H9 (cell line): ENCODE results near the gene OR5K2. TPM values are rescaled to one million over a fixed set of nuclear protein-coding genes. Genes with fewer than 3 reads are reported as not detected.

Source experiments
- DNase-seq: peaks from one replicate; pipeline ENCODE4 v3.0.0-alpha.2; 2017
- H2AFZ ChIP-seq: one replicate; pipeline ENCODE4 v1.6.1; 2013; ENCODE audit warnings: mild to moderate bottlenecking, low read length, control low read depth, moderate library complexity
- H2AK5ac ChIP-seq: 2 replicates; pipeline ENCODE4 v1.6.1; 2013; ENCODE audit warnings: low read length, control low read depth, mixed read lengths; ENCODE audit not compliant: insufficient read length
- H2BK120ac ChIP-seq: one replicate; pipeline ENCODE4 v1.6.1; 2013; ENCODE audit warnings: low read depth, mild to moderate bottlenecking, low read length, control low read depth, inconsistent platforms; ENCODE audit not compliant: poor library complexity, severe bottlenecking
- H2BK12ac ChIP-seq: 2 replicates; pipeline ENCODE4 v1.6.1; 2013; ENCODE audit warnings: low read length, control low read depth, mixed read lengths, low read depth; ENCODE audit not compliant: insufficient read length
- H2BK15ac ChIP-seq: 2 replicates; pipeline ENCODE4 v1.6.1; 2013; ENCODE audit warnings: low read depth, low read length, control low read depth
- H2BK20ac ChIP-seq: one replicate; pipeline ENCODE4 v1.6.1; 2013; ENCODE audit warnings: low read depth, mild to moderate bottlenecking, low read length, control low read depth, inconsistent platforms; ENCODE audit not compliant: poor library complexity, severe bottlenecking
- H2BK5ac ChIP-seq: 2 replicates; pipeline ENCODE4 v1.6.1; 2013; ENCODE audit warnings: low read length, control low read depth, mixed read lengths; ENCODE audit not compliant: insufficient read length
- H3K14ac ChIP-seq: 2 replicates; pipeline ENCODE4 v1.6.1; 2013; ENCODE audit warnings: low read length, control low read depth; ENCODE audit not compliant: insufficient read depth
- H3K18ac ChIP-seq: 2 replicates; pipeline ENCODE4 v1.6.1; 2013; ENCODE audit warnings: low read depth, mild to moderate bottlenecking, mixed read lengths, low read length, control low read depth; ENCODE audit not compliant: insufficient read length
- H3K23ac ChIP-seq: 2 replicates; pipeline ENCODE4 v1.6.1; 2013; ENCODE audit warnings: low read length, control low read depth, mixed read lengths, low read depth; ENCODE audit not compliant: insufficient read length
- H3K23me2 ChIP-seq: 2 replicates; pipeline ENCODE4 v1.6.1; 2013; ENCODE audit warnings: low read depth, mild to moderate bottlenecking, mixed read lengths, low read length, control low read depth; ENCODE audit not compliant: insufficient read length, poor library complexity, severe bottlenecking
- H3K27ac ChIP-seq: 2 replicates; pipeline ENCODE4 v1.5.1; 2013; ENCODE audit warnings: low read length, control low read depth, mixed read lengths, low read depth; ENCODE audit not compliant: insufficient read length
- H3K27me3 ChIP-seq: 2 replicates; pipeline ENCODE4 v1.6.1; 2013; ENCODE audit warnings: low read length, control low read depth, inconsistent platforms; ENCODE audit not compliant: insufficient read depth
- H3K4ac ChIP-seq: 2 replicates; pipeline ENCODE4 v1.6.1; 2013; ENCODE audit warnings: low read depth, mild to moderate bottlenecking, control low read depth, inconsistent platforms, low read length, moderate library complexity
- H3K4me1 ChIP-seq: 2 replicates; pipeline ENCODE4 v1.6.1; 2013; ENCODE audit warnings: low read length, control low read depth, inconsistent platforms; ENCODE audit not compliant: insufficient read depth
- H3K4me2 ChIP-seq: 2 replicates; pipeline ENCODE4 v1.6.1; 2013; ENCODE audit warnings: low read length, control low read depth, mixed read lengths; ENCODE audit not compliant: insufficient read length, insufficient read depth
- H3K56ac ChIP-seq: 2 replicates; pipeline ENCODE4 v1.6.1; 2013; ENCODE audit warnings: low read depth, mild to moderate bottlenecking, mixed read lengths, low read length, control low read depth; ENCODE audit not compliant: insufficient read length
- H3K79me1 ChIP-seq: 2 replicates; pipeline ENCODE4 v1.6.1; 2013; ENCODE audit warnings: low read depth, mild to moderate bottlenecking, moderate library complexity, low read length, control low read depth, inconsistent platforms; ENCODE audit not compliant: insufficient read depth, poor library complexity, severe bottlenecking
- H3K79me2 ChIP-seq: 2 replicates; pipeline ENCODE4 v1.6.1; 2013; ENCODE audit warnings: low read length, control low read depth, inconsistent platforms; ENCODE audit not compliant: insufficient read depth
- H3K9ac ChIP-seq: 2 replicates; pipeline ENCODE4 v1.6.1; 2013; ENCODE audit warnings: low read length, control low read depth, mixed read lengths; ENCODE audit not compliant: insufficient read length; ENCODE audit errors: extremely low read depth
- H3K9me3 ChIP-seq: one replicate; pipeline ENCODE4 v1.6.1; 2013; ENCODE audit warnings: low read depth, low read length, inconsistent platforms; ENCODE audit not compliant: control insufficient read depth
- H3T11ph ChIP-seq: one replicate; pipeline ENCODE4 v1.6.1; 2013; ENCODE audit warnings: mild to moderate bottlenecking, low read length, control low read depth, inconsistent platforms
- H4K20me1 ChIP-seq: one replicate; pipeline ENCODE4 v1.6.1; 2013; ENCODE audit not compliant: control insufficient read depth, insufficient read length, insufficient read depth
- H4K5ac ChIP-seq: 2 replicates; pipeline ENCODE4 v1.6.1; 2013; ENCODE audit warnings: low read depth, mild to moderate bottlenecking, mixed read lengths, low read length, control low read depth; ENCODE audit not compliant: insufficient read length
- H4K8ac ChIP-seq: replicated peaks from 2 replicates; pipeline ENCODE4 v1.6.1; 2013; ENCODE audit warnings: low read length, control low read depth, mixed read lengths, low read depth; ENCODE audit not compliant: insufficient read length
- H4K91ac ChIP-seq: 2 replicates; pipeline ENCODE4 v1.6.1; 2013; ENCODE audit warnings: low read depth, mild to moderate bottlenecking, moderate library complexity, mixed read lengths, low read length, control low read depth; ENCODE audit not compliant: insufficient read length
- H3K27ac Mint-ChIP-seq, 3 experiments: 2 replicates in 2 of 3; 3 replicates in 1 of 3; pipeline ENCODE4 v1.8.0; 2020 to 2021; ENCODE audit warnings: mixed read lengths in 3 of 3, mild to moderate bottlenecking in 1 of 3, moderate library complexity in 1 of 3
- H3K27me3 Mint-ChIP-seq: 2 replicates; pipeline ENCODE4 v1.8.0; 2021; ENCODE audit warnings: low read depth, mild to moderate bottlenecking, moderate library complexity, mixed read lengths
- H3K36me3 Mint-ChIP-seq, 3 experiments: 2 replicates in 2 of 3; 3 replicates in 1 of 3; pipeline ENCODE4 v1.8.0; 2020 to 2021; ENCODE audit warnings: low read depth in 3 of 3, mixed read lengths in 3 of 3; ENCODE audit not compliant: insufficient read depth in 1 of 3
- H3K4me1 Mint-ChIP-seq, 2 experiments: 2 replicates each; pipeline ENCODE4 v1.8.0; 2020; ENCODE audit warnings: mixed read lengths in 2 of 2
- H3K4me3 Mint-ChIP-seq, 2 experiments: 2 replicates in 1 of 2; 3 replicates in 1 of 2; pipeline ENCODE4 v1.8.0; 2020 to 2021; ENCODE audit warnings: mild to moderate bottlenecking in 2 of 2, mixed read lengths in 2 of 2, moderate library complexity in 1 of 2
- H3K9me3 Mint-ChIP-seq, 2 experiments: 2 replicates in 1 of 2; 3 replicates in 1 of 2; pipeline ENCODE4 v1.8.0; 2020; ENCODE audit warnings: mild to moderate bottlenecking in 2 of 2, mixed read lengths in 2 of 2, moderate library complexity in 1 of 2
- CTCF ChIP-seq: fragments of 200-600 bp; sonication (generic); conservative IDR thresholded peaks from 3 replicates; pipeline ENCODE4 v1.8.0; 2021; ENCODE audit warnings: antibody characterized with exemption, mild to moderate bottlenecking
- WGBS: extraction: QIAGEN DNeasy Blood & Tissue Kit; methylation state at CpG from one replicate; pipeline ENCODE4 v1.1.7; 2013; ENCODE audit warnings: missing lambda C conversion rate, low lambda C conversion rate, mixed read lengths; ENCODE audit not compliant: insufficient read length; ENCODE audit errors: extremely low coverage; 5-methylcytosine and 5-hydroxymethylcytosine counted together
- total RNA-seq: library from RNA; stranded (reverse); gene quantifications from 2 replicates; pipeline ENCODE4 v1.2.1, GENCODE V29; 2021

The OR5K2 gene
- total RNA-seq, 1 experiment from 2014 or later: not detected

- Histone ChIP-seq H2BK12ac (no peak overlapping the region), H3K23ac (no peak overlapping the region), H2AFZ (no peak overlapping the region), H3K4me1 (no peaks in the 10 kb centered on the region; the same call in 1 of the 2 replicates), H2BK15ac (no peak overlapping the region), H3K9ac (no peak overlapping the region), H3K27ac (no peak overlapping the region), H3K18ac (no peak overlapping the region), H2BK5ac (no peak overlapping the region), H3K27me3 (no peaks in the 10 kb centered on the region), H4K20me1 (no peaks in the 10 kb centered on the region), H3K79me2 (peaks cover 8% of the 10 kb centered on the region; the same call in 1 of the 2 replicates), H3K4ac (no peak overlapping the region), H3T11ph (no peak overlapping the region), H2BK20ac (no peak overlapping the region), H2AK5ac (no peak overlapping the region), H3K79me1 (no peaks in the 10 kb centered on the region), H4K8ac (no peak overlapping the region), H3K23me2 (peaks cover 9% of the 10 kb centered on the region), H3K14ac (no peak overlapping the region), H3K56ac (no peak overlapping the region), H2BK120ac (no peak overlapping the region), H3K9me3 (no peaks in the 10 kb centered on the region), H3K4me2 (no peak overlapping the region), H4K5ac (no peak overlapping the region), H4K91ac (no peak overlapping the region)
- TF ChIP-seq CTCF: no peak
- no peaks in the 10 kb centered on the region for H3K27me3 Mint-ChIP-seq
- DNase-seq: no peak
- peaks cover 17 to 19% of the 10 kb centered on the region in 2 experiments; a peak in 3 of 4 replicates for H3K4me1 Mint-ChIP-seq
- no CpG with 5 or more reads among the region's 6 CpGs for WGBS
- no peaks in the 10 kb centered on the region for H3K9me3 Mint-ChIP-seq
- peaks cover 5 to 8% (median 5%) of the 10 kb centered on the region in 3 experiments; a peak in 5 of 7 replicates for H3K36me3 Mint-ChIP-seq
- H3K4me3 Mint-ChIP-seq: no peak overlapping the region
- no peak overlapping the region for H3K27ac Mint-ChIP-seq
These were observed 28.0 kb downstream of the OR5K2 start for GRCh38 chr3:98525494-98525893.
